Measurements from ENCODE around the gene TPT1.

- TF ChIP-seq CTCF (conservative IDR thresholded peaks at IDR 0.05; ENCODE audit: low read length) (no peak), EZH2phosphoT487 (IDR thresholded peaks at IDR 0.05; ENCODE audit: borderline replicate concordance) (no peak)
These were observed at the start of gene TPT1 for GRCh38 chr13:45341034-45341798.

Measured in Loucy (cell line).